Right ventricle myocardium superior (tissue), 1 donor: Measurements from ENCODE around the gene PTPRK. TPM values are rescaled to one million over a fixed set of nuclear protein-coding genes. Genes with fewer than 3 reads are reported as not detected.

ENCODE experiments used
- ATAC-seq: fragments of 200-7000 bp; cut with Tn5 transposase; one replicate; pipeline ENCODE4 v1.9.1; 2020; ENCODE audit warnings: mild to moderate bottlenecking; ENCODE audit not compliant: poor library complexity
- DNase-seq: peaks from one replicate; pipeline ENCODE4 v3.0.0-alpha.2; 2020
- intact Hi-C: fragments of 100-400 bp; cut with DNase I; formaldehyde crosslinking; loops from one replicate; pipeline ENCODE4 v1.11.2; 2022
- long read RNA-seq: library from polyadenylated mRNA; unstranded; transcript quantifications from one replicate; pipeline ENCODE4 v2.0.0, GENCODE V29; 2021
- total RNA-seq: library from RNA; stranded (reverse); fragmentation: NEBNext Ultra II Directional; extraction: Animal tissue kit (Norgen Biotek cat#: 25700); gene quantifications from one replicate; pipeline ENCODE4 v1.2.1, GENCODE V29; 2021
- donor health status: DM: no; HTN: yes; CAD: no; lungs with severe emphysema.

PTPRK gene
- 27.9 TPM for total RNA-seq
- long read RNA-seq, full-length matches to known transcripts, result 6 of 37 reads
- long read RNA-seq, partial matches to known transcripts, result 21 of 37 reads
- long read RNA-seq, other reads (novel, unspliced or antisense), result 10 of 37 reads

DNA sequence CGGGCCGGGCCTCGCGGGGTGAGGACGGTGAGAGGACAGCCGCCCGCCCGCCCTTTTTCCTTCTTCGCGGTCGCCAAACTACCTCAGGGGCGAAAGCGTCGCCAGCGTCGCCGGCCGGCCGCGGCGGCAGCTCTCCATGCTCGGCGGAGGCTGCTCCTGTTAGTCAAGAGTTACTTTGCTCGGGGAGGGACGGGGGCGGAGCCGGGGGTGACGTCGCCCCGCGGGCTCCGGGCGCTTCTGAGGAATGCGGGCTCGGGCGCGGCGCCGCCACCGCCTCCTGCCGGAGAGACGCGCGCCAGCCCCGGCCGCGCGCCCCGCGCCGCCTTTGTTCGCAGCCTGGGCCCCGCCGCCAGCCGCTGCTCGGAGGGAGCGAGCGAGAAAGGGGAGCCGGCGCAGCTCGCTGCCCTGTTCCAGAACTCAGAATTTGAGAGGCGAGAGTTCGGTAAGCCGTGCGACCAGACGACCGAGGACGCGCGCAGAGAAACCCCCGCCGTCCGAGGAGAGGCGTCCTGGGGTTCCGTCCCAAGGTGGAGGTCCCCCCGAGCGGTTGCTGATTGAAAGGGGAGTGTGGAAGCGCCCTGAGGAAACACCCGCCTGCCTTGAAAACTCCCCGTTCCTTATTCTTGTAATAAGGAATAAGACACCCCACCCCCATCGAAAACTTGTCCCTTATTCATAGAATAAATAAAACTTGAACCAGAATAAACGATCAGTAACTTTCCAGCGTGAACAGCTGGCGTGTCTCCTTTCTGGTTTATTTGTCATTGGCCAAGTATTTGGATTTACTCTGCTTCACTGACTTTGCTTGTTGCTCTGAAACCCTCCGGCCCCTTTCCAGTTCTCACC is at the start of gene PTPRK:
Gene PTPRK, minus strand, starts transcription at position 164 of the 846 bp plus-strand sequence. CDS start 241 bp downstream, outside the sequence.
- intact Hi-C loops, result loop anchor here (10.0 kb wide), 1 partner anchor 204 kb away; no protein-coding TSS in a partner anchor

DNA sequence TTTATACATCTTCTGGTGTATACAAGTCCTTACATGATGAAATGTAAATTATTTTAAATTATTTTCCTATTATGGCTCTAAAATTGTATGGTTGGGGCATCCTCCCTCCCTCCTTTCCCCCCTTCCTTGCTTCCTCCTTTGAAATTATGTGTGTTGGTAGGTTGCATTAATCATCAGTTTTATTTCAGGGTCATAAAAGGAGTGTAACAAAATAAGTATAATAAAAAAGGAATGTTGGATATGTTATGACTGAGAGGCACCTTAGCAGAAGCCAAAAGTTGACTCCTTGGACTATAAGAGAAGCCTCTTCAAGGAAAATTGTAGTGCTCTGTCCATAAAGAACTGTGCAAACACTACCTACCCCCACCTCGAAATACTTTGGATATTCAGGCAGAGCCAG is 46.6 kb upstream of the PTPRK start:
- intact Hi-C loops, result no loop called here
- ATAC-seq, result no peak
- no peak for DNase-seq

More for the DNA sequence above, at the start of gene PTPRK:
- ATAC-seq (peak; percentile 93), DNase-seq (peak; percentile 96)

DNA sequence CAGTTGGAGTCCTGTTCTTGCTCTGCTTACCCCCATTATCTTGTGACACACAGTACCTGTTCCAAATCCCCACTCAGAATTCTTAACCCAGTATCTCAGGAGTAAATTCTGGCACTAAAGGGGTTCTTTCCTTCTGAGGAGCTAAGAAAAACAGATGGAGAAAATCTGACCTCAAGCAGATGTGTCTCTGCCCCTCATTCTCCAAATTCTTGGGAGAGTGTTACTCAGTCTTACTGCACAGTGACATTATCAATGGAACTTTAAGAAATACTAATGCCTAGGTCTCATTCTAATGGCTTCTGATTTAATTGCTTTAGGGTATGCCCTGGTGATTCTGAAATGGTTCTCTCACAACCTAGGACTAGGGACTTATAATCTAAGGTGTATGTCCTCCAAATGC is 40.6 kb upstream of the PTPRK start:
- no peak for DNase-seq
- ATAC-seq, result no peak
- intact Hi-C loops, result no loop called here

DNA sequence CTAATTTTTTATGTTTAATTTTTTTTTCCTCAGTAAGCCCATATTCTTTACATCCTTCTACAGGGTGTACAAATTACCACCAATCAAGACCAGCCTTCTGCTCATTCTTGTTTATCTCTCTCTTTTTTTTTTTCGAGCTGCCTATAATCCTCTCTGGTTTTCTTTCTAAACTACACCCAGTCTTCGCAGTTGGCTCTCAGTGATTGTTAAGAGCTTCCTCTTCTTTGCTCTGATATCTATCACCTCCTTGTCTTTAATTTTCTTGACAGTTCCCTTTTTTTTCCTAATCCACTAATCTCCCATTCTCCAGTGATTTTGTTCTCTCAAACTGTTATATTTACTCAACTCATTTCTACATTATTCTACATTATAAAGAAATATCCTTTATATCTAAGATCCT is 38.5 kb upstream of the PTPRK start:
- ATAC-seq (no peak), DNase-seq (no peak)
- intact Hi-C loops, result no loop called here

DNA sequence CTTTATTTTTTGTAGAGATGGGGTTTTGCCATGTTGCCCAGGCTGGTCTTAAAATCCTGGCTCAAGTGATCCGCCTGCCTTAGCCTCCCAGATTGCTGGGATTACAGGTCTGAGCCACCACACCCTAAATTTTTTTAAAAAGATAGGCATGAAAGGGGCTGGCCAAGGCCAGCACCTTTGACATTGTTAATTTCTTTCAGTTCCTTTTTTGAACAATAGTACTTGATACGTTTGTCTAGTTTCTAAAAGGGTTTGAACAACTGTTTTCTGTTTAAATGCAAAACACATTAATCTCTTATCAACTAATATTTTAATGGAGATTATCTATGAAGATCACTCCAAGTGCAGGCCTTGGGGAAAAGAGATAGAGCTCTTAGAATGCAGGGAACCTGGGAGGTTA is 37.6 kb upstream of the PTPRK start:
- intact Hi-C loops, result no loop called here
- DNase-seq (no peak), ATAC-seq (no peak)

DNA sequence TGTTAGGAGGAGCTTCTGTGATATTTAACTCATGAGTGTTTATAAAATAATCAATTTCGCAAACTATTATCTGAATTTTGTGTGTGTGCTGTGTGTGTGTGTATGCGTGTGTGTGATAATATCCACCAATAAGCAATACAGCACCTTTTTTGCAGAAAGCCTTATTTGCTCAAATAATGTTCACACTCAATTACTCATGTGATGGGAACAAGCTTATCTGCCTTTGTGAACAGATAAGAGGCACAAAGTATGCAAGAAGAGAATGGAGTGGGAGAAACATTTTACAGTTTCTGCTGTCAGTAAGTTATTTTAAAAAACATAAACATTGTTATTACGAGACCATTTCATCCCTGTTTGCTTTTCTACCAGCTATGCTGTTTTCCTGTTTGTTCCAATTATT is 36.7 kb upstream of the PTPRK start:
- DNase-seq (no peak), ATAC-seq (no peak)
- intact Hi-C loops, result no loop called here

DNA sequence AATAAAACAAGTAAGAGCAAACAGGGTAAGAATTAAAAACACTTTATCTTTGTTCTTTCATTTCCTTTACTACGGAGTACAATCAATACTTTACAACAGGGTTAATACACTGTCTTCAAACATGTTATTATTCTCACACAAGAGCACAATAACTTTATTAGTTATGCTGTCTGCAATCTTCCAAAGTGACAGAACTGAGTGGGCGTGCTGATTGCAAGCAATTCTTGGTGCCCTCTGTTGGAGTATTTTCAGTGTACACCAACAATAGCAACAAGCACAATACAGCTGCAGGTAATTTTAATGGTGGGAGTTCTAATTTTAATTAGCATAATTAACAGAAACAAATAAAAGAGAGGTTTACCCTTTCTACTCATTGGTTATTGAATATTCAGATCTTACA is 33.9 kb upstream of the PTPRK start:
- intact Hi-C loops, result no loop called here
- ATAC-seq, result peak; percentile 85
- DNase-seq, result no peak

DNA sequence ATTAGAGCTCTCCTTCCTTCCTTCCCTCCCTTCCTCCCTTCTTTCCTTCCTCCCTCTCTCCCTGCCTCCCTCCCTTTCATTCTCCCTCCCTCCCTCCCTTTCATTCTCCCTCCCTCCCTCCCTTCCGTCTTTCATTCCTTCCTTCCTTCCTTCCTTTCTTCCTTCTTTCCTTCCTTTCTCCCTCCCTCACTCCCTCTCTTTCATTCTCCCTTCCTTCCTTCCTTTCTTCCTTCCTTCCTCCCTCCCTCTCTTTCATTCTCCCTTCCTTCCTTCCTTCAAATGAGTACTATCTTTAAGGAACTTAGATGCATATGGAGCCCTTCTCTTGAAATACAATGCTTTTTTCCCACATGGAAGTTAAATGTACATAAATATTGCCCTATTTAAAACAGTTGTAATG is 20.9 kb upstream of the PTPRK start:
- DNase-seq (no peak), ATAC-seq (no peak)
- intact Hi-C loops, result no loop called here

DNA sequence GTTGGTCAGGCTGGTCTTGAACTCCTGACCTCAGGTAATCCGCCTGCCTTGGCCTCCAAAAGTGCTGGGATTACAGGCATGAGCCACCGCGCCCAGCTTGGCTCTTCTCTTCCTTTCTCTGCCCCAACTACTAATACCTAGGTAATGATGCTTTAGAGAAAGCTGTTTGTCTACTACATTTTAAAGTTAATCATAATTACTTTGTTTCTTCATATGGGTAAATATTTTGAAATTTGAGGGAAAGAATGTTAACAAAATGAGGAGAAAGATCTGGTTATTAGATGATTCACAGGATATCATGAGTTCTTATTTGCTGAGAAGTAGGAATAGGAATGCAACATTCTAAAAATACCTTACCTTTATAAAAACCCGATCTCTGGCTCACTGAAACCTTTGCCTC is 18.4 kb upstream of the PTPRK start:
- no peak for ATAC-seq
- intact Hi-C loops, result no loop called here
- DNase-seq, result no peak

DNA sequence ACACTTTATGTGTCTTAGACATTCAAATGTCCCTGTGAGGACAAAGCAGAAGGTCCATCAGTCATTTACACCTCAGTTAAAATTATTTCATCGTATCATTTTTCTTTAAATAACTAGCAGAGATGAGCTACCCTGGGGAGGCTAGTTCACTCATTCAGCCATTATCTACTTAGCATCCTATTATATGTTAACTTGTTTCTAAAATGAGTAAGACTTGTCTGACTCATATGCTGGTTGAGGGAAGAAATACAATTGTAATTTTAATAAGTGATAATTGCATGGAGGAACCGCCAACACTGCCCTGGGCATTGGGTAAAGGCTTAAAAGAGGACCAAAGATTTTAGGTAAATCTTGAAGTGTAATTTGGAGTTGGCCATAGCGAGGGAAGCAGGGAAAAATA is 12.4 kb upstream of the PTPRK start:
- no peak for DNase-seq
- ATAC-seq, result no peak
- intact Hi-C loops, result no loop called here

DNA sequence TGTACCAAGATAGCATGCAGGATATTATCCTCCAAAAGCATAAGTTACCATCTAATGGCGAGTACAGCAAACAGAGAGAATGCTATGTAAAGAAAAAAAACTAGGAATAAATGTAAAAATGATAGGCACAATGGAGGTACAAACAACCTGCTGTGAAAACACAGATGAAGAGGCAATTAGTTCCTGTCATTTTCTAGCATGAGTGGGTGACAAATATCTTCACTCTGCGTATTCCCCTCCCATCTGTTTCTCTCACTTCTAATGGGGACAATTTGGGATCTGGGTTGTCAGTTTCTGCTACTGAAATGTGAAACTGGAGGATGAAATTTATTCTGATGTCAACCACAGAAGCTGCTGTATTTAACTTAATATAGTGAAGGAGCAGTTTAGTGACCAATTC is 11.7 kb upstream of the PTPRK start:
- ATAC-seq (no peak), DNase-seq (no peak)
- intact Hi-C loops, result no loop called here

DNA sequence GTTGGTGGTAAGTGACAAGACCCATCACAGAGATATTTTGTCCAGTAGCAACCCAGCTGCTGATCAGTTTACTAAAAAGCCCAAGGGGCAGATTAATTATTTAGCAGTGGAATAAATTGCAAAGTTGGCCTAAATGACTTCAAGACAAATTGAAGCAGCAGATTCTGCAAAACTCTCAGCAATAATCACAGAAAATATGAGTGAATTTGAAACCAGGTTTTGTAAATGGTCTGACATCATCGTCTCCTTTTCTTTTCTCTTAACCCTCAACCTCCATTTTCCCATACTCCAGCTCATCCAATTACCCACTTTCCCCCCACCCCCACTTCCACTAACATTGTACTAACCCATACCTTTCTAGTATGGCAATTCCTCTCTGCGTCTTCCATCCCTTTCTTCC is 11.3 kb upstream of the PTPRK start:
- DNase-seq (no peak), ATAC-seq (no peak)
- intact Hi-C loops, result no loop called here

DNA sequence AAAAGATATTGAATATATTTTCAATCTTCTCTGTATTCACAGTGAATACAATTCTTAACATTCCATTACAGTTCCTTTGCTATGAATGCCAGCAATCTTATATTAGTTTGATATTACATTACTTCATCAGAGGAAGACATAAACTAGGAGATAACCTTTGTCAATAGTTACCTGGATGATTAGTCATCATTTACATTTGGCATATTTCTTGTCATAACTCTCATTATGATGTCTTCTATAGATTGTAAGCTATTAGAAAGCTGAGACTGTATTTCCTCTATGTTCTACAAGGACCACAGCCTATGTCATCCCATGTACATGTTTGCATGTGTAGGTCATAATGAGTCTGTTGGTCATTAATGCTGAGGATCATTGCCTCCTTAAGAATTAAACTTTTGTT is 7.8 kb upstream of the PTPRK start:
- intact Hi-C loops, result loop anchor here (10.0 kb wide), 1 partner anchor 197 kb away; no protein-coding TSS in a partner anchor
- DNase-seq (no peak), ATAC-seq (no peak)

DNA sequence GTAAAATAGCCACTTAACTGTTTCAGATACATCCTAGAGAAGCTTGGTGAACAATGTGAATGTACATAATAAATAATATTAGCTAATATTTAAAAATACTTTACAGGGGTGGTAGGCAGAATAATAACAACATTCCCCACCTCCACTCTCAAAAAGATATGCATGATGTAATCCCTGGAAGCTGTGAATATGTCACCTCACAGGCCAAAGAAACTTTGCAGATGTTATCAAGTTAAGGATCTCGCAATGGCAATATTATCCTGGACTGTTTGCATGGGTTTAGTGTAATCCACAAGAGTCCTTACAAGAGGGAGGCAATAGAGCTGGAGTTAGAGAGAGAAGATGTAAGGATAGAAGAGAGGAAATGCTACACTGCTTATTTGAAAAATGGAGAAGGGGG is 7.0 kb upstream of the PTPRK start:
- DNase-seq, result no peak
- intact Hi-C loops, result loop anchor here (10.0 kb wide), 1 partner anchor 197 kb away; no protein-coding TSS in a partner anchor
- no peak for ATAC-seq

DNA sequence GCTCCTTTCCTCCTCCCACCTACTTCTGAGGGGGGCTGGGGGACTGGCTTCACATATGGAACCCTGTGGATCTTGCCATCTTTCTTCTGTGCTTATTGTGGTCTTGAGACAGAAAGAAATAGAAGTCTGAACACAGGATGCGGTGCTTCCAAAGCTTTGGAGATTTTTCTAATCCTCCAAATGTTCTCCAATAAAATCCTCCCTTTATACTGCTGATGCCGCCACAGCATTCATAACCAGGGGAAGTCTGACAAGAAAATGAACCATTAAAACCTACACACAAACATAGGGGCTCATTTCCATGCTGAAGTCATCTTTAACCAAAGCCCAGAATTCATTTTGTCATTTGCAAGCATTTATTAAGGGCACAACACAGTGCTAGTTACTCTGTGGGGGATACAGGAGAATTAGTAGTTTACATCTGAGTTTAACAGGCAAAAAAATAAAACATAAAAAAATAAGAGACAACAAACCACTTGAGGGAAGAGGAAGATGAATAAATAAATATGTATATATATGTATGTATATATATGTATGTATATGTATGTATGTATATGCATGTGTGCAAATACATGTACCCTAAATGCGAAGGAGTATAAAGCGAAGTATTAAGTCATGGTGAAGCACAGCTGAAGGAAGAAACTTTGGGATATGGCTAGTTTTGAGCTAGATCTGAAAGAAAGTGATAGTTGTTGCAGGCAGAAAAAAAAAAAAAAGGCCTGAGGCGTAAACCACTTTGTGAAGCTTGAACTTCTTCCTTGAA is 5.9 kb upstream of the PTPRK start:
- ATAC-seq, result no peak
- intact Hi-C loops, result loop anchor here (10.0 kb wide), 1 partner anchor 198 kb away; no protein-coding TSS in a partner anchor
- no peak for DNase-seq

DNA sequence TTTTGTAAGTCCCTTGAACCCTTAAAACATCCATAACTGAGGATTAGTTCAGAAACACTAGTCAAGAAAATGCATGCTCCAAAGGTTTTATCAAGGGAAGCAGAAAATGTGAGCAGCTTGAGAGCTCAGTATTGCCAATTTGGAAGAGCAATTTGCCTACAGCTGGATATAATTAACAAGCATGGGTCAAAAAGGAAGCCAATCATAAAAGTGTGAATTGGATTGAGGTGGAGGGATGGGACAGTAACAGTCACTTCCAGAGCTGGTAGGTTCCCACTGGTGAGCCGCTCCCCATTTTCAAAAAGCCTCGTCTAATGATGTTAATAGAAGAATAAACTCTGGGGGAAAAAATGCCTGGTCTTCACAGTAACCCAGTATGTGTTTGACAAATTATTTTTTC is 5.0 kb upstream of the PTPRK start:
- intact Hi-C loops, result loop anchor here (10.0 kb wide), 1 partner anchor 199 kb away; no protein-coding TSS in a partner anchor
- ATAC-seq, result no peak
- DNase-seq, result no peak

DNA sequence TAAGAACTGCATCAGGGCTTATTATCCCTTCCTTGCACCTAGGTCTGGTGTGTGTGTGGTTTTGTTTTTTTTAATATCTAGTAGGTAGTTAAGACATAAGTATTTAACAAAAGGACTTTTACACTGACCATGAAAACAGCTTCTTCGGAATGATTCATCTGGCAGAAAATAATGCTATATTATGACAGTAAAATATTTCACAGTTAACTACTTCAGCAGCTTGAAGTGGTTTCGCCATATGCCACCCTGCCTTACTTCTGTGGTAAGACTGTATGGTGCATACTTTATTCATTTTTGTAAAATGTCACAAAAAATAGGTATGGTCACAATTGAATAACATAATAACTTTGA is 858 bp upstream of the PTPRK start:
- ATAC-seq, result no peak
- intact Hi-C loops, result loop anchor here (10.0 kb wide), 1 partner anchor 204 kb away; no protein-coding TSS in a partner anchor
- no peak for DNase-seq

DNA sequence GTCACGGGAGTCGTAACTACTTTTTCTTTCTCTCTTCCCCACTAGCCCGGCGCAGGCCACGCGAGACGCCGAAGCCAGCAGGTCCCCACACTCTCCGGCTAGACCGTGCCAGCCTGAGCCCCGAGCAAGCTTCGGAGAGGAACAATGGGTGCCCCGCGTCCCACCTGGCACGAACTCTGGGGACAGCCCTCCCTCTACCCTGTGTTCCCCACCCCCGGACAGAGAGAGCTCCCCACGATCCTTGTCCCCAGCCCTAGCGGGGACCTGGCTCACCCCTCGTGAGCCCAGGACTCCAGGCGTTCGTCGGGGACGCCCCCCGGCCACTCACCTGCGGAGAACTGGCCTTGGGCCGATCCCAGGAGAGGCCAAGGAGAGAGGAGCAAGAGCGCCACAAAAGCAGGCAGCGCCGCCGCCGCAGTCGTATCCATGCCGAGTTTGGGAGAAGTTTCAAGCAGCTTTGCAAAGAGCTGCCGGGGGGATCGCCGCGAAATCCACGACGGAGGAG is 416 bp downstream of the PTPRK start:
- peak; percentile 67 for ATAC-seq
- intact Hi-C loops, result loop anchor here (10.0 kb wide), 1 partner anchor 205 kb away; no protein-coding TSS in a partner anchor
- DNase-seq, result peak; percentile 59
